Measurements from ENCODE around the gene DHDH. TPM values are rescaled to one million over a fixed set of nuclear protein-coding genes. Genes with fewer than 3 reads are reported as not detected.

DHDH gene
- total and polyA plus RNA-seq, 2 of the 13 experiments (the other 11 are each of a cell fraction or from before 2014, with no cell fraction given) = 0.13 to 0.91 TPM

DNA sequence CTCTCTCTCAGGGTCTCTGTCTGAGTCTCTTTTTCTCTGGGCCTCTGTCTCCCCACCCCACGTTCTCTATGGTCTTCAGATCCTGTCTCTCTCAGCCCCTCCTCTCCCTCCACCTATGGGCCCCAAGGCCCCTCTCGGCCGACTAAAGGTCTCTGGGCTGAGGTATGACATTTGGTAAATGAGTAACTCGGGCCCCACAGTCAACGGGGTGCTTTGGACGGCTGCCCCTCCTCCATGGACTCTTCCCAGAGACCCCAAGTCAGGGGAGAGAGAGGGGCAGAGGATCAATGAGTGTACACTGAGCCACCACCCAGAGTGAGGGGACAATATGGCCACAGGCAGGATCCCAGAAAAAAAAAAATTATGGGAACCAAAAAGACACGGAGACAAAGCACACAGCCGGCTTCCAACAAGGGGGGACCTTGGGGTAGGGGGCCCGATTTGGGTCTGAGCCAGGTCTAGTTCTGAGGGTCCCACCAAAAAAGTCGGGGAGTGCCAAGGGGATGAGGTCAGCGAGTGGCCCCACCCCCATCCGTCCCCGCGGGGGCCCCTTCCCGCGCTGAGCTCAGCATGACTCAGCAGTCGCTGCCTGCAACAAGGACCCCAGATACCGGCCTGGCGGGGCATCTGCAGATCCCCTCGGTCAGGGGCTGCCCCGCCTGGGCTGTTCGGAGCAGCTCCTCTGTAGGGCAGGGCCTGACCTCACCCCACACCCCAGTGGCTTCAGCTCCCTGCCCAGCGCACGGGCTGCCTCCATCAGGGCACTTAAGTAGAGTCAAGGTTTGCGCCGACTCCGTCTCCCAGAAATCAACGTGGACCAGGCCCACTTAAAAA is 30.1 kb downstream of the DHDH start (continued):
- TF ChIP-seq, protein P1, sequence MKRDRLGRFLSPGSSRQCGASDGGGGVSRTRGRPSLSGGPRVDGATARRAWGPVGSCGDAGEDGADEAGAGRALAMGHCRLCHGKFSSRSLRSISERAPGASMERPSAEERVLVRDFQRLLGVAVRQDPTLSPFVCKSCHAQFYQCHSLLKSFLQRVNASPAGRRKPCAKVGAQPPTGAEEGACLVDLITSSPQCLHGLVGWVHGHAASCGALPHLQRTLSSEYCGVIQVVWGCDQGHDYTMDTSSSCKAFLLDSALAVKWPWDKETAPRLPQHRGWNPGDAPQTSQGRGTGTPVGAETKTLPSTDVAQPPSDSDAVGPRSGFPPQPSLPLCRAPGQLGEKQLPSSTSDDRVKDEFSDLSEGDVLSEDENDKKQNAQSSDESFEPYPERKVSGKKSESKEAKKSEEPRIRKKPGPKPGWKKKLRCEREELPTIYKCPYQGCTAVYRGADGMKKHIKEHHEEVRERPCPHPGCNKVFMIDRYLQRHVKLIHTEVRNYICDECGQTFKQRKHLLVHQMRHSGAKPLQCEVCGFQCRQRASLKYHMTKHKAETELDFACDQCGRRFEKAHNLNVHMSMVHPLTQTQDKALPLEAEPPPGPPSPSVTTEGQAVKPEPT (CRISPR knock-in tag; IDR thresholded peaks at IDR 0.05; ENCODE audit: low read depth) = peak; percentile 43; the same call in 1 of the 2 replicates
- TF ChIP-seq CREM (IDR thresholded peaks at IDR 0.05) (peak; percentile 77), CREM (CRISPR knock-in tag; IDR thresholded peaks at IDR 0.05) (no peak), ZSCAN25 (CRISPR knock-in tag; IDR thresholded peaks at IDR 0.05) (peak; percentile 13; the same call in 1 of the 2 replicates), ZNF737 (CRISPR knock-in tag; IDR thresholded peaks at IDR 0.05; ENCODE audit: borderline replicate concordance) (peak; percentile 19; the same call in 1 of the 2 replicates), MYNN (CRISPR knock-in tag; IDR thresholded peaks at IDR 0.05; ENCODE audit: low read depth) (no peak), JUND (CRISPR knock-in tag; IDR thresholded peaks at IDR 0.05) (peak; percentile 90), BCL6 (CRISPR knock-in tag; IDR thresholded peaks at IDR 0.05) (peak; percentile 41)
- TF ChIP-seq, protein P2, sequence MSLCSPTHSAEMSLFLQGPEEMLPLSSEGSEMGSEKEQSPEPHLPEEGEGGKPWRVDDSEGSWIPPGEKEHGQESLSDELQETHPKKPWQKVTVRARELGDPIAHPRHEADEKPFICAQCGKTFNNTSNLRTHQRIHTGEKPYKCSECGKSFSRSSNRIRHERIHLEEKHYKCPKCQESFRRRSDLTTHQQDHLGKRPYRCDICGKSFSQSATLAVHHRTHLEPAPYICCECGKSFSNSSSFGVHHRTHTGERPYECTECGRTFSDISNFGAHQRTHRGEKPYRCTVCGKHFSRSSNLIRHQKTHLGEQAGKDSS (CRISPR knock-in tag; IDR thresholded peaks at IDR 0.05; ENCODE audit: borderline replicate concordance, low read depth) = peak; percentile 41; the same call in 1 of the 2 replicates
- TF ChIP-seq, protein P3, sequence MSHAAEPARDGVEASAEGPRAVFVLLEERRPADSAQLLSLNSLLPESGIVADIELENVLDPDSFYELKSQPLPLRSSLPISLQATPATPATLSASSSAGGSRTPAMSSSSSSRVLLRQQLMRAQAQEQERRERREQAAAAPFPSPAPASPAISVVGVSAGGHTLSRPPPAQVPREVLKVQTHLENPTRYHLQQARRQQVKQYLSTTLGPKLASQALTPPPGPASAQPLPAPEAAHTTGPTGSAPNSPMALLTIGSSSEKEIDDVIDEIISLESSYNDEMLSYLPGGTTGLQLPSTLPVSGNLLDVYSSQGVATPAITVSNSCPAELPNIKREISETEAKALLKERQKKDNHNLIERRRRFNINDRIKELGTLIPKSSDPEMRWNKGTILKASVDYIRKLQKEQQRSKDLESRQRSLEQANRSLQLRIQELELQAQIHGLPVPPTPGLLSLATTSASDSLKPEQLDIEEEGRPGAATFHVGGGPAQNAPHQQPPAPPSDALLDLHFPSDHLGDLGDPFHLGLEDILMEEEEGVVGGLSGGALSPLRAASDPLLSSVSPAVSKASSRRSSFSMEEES (CRISPR knock-in tag; IDR thresholded peaks at IDR 0.05) = peak; percentile 26
- TF ChIP-seq, protein P4, sequence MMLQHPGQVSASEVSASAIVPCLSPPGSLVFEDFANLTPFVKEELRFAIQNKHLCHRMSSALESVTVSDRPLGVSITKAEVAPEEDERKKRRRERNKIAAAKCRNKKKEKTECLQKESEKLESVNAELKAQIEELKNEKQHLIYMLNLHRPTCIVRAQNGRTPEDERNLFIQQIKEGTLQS (CRISPR knock-in tag; IDR thresholded peaks at IDR 0.05) = peak; percentile 99
- TF ChIP-seq, protein P5, sequence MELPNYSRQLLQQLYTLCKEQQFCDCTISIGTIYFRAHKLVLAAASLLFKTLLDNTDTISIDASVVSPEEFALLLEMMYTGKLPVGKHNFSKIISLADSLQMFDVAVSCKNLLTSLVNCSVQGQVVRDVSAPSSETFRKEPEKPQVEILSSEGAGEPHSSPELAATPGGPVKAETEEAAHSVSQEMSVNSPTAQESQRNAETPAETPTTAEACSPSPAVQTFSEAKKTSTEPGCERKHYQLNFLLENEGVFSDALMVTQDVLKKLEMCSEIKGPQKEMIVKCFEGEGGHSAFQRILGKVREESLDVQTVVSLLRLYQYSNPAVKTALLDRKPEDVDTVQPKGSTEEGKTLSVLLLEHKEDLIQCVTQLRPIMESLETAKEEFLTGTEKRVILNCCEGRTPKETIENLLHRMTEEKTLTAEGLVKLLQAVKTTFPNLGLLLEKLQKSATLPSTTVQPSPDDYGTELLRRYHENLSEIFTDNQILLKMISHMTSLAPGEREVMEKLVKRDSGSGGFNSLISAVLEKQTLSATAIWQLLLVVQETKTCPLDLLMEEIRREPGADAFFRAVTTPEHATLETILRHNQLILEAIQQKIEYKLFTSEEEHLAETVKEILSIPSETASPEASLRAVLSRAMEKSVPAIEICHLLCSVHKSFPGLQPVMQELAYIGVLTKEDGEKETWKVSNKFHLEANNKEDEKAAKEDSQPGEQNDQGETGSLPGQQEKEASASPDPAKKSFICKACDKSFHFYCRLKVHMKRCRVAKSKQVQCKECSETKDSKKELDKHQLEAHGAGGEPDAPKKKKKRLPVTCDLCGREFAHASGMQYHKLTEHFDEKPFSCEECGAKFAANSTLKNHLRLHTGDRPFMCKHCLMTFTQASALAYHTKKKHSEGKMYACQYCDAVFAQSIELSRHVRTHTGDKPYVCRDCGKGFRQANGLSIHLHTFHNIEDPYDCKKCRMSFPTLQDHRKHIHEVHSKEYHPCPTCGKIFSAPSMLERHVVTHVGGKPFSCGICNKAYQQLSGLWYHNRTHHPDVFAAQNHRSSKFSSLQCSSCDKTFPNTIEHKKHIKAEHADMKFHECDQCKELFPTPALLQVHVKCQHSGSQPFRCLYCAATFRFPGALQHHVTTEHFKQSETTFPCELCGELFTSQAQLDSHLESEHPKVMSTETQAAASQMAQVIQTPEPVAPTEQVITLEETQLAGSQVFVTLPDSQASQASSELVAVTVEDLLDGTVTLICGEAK (IDR thresholded peaks at IDR 0.05) = no peak
- TF ChIP-seq, protein P5 (CRISPR knock-in tag; IDR thresholded peaks at IDR 0.05) = no peak
